ENCODE results near the gene CCDC57. TPM values are rescaled to one million over a fixed set of nuclear protein-coding genes. Genes with fewer than 3 reads are reported as not detected.

The CCDC57 gene
- total RNA-seq, 4 donors from 2014 or later, result 8.4 to 21.6 (median 16.4) TPM

GRCh38 chr17:82237746-82238471 is 25.3 kb upstream of the CCDC57 start:
- WGBS, result 67% methylated on average over 9 of the region's 34 CpGs
- Histone ChIP-seq H3K27me3 (no peaks in the 10 kb centered on the region), H3K9me3 (no peaks in the 10 kb centered on the region), H3K4me3 (peak overlapping the region in 3 of 4 donors; percentile 12 to 22 (median 13)), H3K4me1 (peaks cover 73 to 96% (median 89%) of the 10 kb centered on the region in 4 donors), H3K36me3 (peaks cover 6 to 38% (median 29%) of the 10 kb centered on the region in 4 donors), H3K27ac (replicated peaks in 1 of 4) (peak overlapping the region; percentile 81 to 89 (median 85))
- intact Hi-C loops (cut with DNase I), result loop anchor here (2.0 to 5.0 kb wide), 2 partner anchors 54 to 83 kb away; no protein-coding TSS in a partner anchor
- TF ChIP-seq POLR2AphosphoS5 (IDR thresholded peaks at IDR 0.05), result no peak
- no peak for TF ChIP-seq CTCF (IDR thresholded peaks at IDR 0.05)
- TF ChIP-seq POLR2A (IDR thresholded peaks at IDR 0.05; ENCODE audit: low read depth), result no peak
- no peak for TF ChIP-seq EP300 (IDR thresholded peaks at IDR 0.05)
- no peak for DNase-seq (ENCODE audit: extremely low spot score)

DNA sequence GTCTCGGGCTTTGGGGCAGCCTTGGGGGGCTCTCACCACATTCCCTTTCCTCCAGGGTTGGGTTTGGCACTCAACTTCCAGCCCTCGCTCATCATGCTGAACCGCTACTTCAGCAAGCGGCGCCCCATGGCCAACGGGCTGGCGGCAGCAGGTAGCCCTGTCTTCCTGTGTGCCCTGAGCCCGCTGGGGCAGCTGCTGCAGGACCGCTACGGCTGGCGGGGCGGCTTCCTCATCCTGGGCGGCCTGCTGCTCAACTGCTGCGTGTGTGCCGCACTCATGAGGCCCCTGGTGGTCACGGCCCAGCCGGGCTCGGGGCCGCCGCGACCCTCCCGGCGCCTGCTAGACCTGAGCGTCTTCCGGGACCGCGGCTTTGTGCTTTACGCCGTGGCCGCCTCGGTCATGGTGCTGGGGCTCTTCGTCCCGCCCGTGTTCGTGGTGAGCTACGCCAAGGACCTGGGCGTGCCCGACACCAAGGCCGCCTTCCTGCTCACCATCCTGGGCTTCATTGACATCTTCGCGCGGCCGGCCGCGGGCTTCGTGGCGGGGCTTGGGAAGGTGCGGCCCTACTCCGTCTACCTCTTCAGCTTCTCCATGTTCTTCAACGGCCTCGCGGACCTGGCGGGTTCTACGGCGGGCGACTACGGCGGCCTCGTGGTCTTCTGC is 24.6 kb upstream of the CCDC57 start:
- peak overlapping the region; percentile 81 to 89 (median 85) for H3K27ac ChIP-seq (replicated peaks in 1 of 4)

GRCh38 chr17:82236142-82236971 is 23.7 kb upstream of the CCDC57 start:
- WGBS, result 36% methylated on average over 17 of the region's 44 CpGs
- H3K36me3 ChIP-seq, result peaks cover 6 to 33% (median 28%) of the 10 kb centered on the region in 4 donors
- peak overlapping the region; percentile 81 to 89 (median 85) for H3K27ac ChIP-seq (replicated peaks in 1 of 4)
- peak; percentile 93 for DNase-seq (ENCODE audit: extremely low spot score)
- H3K27me3 ChIP-seq, result no peaks in the 10 kb centered on the region
- TF ChIP-seq EP300 (IDR thresholded peaks at IDR 0.05) (no peak), POLR2A (IDR thresholded peaks at IDR 0.05; ENCODE audit: low read depth) (no peak), POLR2AphosphoS5 (IDR thresholded peaks at IDR 0.05) (peak; percentile 41 to 59), CTCF (IDR thresholded peaks at IDR 0.05) (peak; percentile 95 to 99 (median 98))
- H3K9me3 ChIP-seq, result no peaks in the 10 kb centered on the region
- H3K4me3 ChIP-seq, result peak overlapping the region in 1 of 4 donors; percentile 7
- intact Hi-C loops (cut with DNase I), result loop anchor here (2.0 to 5.0 kb wide), 2 partner anchors 56 to 84 kb away; no protein-coding TSS in a partner anchor
- peaks cover 71 to 96% (median 89%) of the 10 kb centered on the region in 4 donors for H3K4me1 ChIP-seq

More for the DNA sequence above, 24.6 kb upstream of the CCDC57 start:
- DNase-seq (ENCODE audit: extremely low spot score), result no peak
- no peak for TF ChIP-seq CTCF (IDR thresholded peaks at IDR 0.05)
- no peak for TF ChIP-seq EP300 (IDR thresholded peaks at IDR 0.05)
- TF ChIP-seq POLR2A (IDR thresholded peaks at IDR 0.05; ENCODE audit: low read depth), result no peak
- no peak for TF ChIP-seq POLR2AphosphoS5 (IDR thresholded peaks at IDR 0.05)
- H3K4me1 ChIP-seq, result peaks cover 71 to 96% (median 89%) of the 10 kb centered on the region in 4 donors
- H3K4me3 ChIP-seq, result no peak overlapping the region
- H3K36me3 ChIP-seq, result peaks cover 6 to 33% (median 28%) of the 10 kb centered on the region in 4 donors
- WGBS, result 94% methylated on average over 56 of the region's 59 CpGs
- H3K27me3 ChIP-seq, result no peaks in the 10 kb centered on the region
- H3K9me3 ChIP-seq, result no peaks in the 10 kb centered on the region
- intact Hi-C loops (cut with DNase I), result loop anchor here (2.0 to 5.0 kb wide), 2 partner anchors 55 to 84 kb away; no protein-coding TSS in a partner anchor

DNA sequence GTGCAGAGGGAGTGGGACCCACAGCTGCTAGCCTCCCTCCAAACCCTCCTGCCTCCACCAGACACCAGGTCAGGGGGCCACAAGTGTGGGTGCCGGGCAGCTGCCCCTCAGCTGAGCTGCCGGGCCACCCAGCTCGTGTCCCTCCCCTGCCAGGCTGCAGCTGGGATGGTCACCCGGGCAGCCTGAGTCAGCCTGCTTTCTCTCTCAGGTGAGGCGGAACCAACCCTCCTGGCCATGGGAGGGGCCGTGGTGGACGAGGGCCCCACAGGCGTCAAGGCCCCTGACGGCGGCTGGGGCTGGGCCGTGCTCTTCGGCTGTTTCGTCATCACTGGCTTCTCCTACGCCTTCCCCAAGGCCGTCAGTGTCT is 23.1 kb upstream of the CCDC57 start:
- Histone ChIP-seq H3K27ac (replicated peaks in 1 of 4) (peak overlapping the region; percentile 81 to 89 (median 85)), H3K4me3 (no peak overlapping the region), H3K9me3 (no peaks in the 10 kb centered on the region), H3K27me3 (no peaks in the 10 kb centered on the region), H3K36me3 (peaks cover 6 to 33% (median 28%) of the 10 kb centered on the region in 4 donors), H3K4me1 (peaks cover 70 to 96% (median 89%) of the 10 kb centered on the region in 4 donors)
- intact Hi-C loops (cut with DNase I), result loop anchor here (2.0 to 5.0 kb wide), 2 partner anchors 57 to 85 kb away; no protein-coding TSS in a partner anchor
- DNase-seq (ENCODE audit: extremely low spot score), result peak; percentile 91
- WGBS, result 34% methylated on average over 10 of the region's 15 CpGs
- TF ChIP-seq POLR2AphosphoS5 (IDR thresholded peaks at IDR 0.05), result no peak
- TF ChIP-seq EP300 (IDR thresholded peaks at IDR 0.05), result no peak
- TF ChIP-seq CTCF (IDR thresholded peaks at IDR 0.05), result no peak
- no peak for TF ChIP-seq POLR2A (IDR thresholded peaks at IDR 0.05; ENCODE audit: low read depth)

Measured in esophagus muscularis mucosa (tissue), 4 donors.